ENCODE measurements around the gene ZNF557. TPM values are rescaled to one million over a fixed set of nuclear protein-coding genes. Genes with fewer than 3 reads are reported as not detected.
A peak's percentile ranks its signal among the peaks of the same experiment; 100 is the strongest.
"Not testable (repeated sequence)": the region's sequence is repeated elsewhere in the genome, so short reads cannot be mapped to it uniquely, and the experiment has no call there.

The ZNF557 gene
- total RNA-seq (10 to 100 TPM; 32.3 to 33.2 TPM), polyA plus RNA-seq (1 to 10 TPM in 1 of 2 donors, under 1 TPM in 1; 0.94 to 9.8 TPM)

- peak; percentile 99 to 100 (median 99) for DNase-seq
- Histone ChIP-seq H3K27me3 (ENCODE audit: insufficient read depth, low read length) (no peaks in the 10 kb centered on the region), H3K4me3 (ENCODE audit: low read length in 2 of 2) (peak within 1 kb of the TSS; percentile 92 to 96), H3K27ac (ENCODE audit: low read depth, low read length) (peak within 1 kb of the TSS; percentile 74), H3K4me1 (ENCODE audit: insufficient read depth, low read length) (peaks cover 21% of the 10 kb centered on the region), H3K36me3 (ENCODE audit: insufficient read depth, low read length) (peaks cover 21% of the 10 kb centered on the region), H3K9me3 (ENCODE audit: control insufficient read depth in 1 of 2, low read length in 2 of 2) (no peaks in the 10 kb centered on the region)
- intact Hi-C loops (cut with micrococcal nuclease), result loop anchor here (1.0 kb wide), 1 partner anchor 30 kb away; no protein-coding TSS in a partner anchor
- peaks cover 0 to 3% (median under 1%) of the 10 kb centered on the region in 8 donors for H3K9me3 Mint-ChIP-seq
- peak within 1 kb of the TSS; percentile 92 to 99 (median 96) for H3K4me3 Mint-ChIP-seq
- ChIA-PET POLR2A (ENCODE audit: partially characterized antibody) (interaction anchor here (0.5 to 4.7 kb wide), 28 partner anchors 9 to 851 kb away, joined by 3 to 33 read pairs (median 4); partner anchors contain the start of genes ALKBH7, ARHGEF18, KHSRP and MAP2K7), CTCF (ENCODE audit: partially characterized antibody) (interaction anchor here (0.5 to 3.3 kb wide), 7 partner anchors 30 to 499 kb away, joined by 3 to 12 read pairs (median 4); no protein-coding TSS in a partner anchor)
- H3K36me3 Mint-ChIP-seq, result peaks cover 26 to 27% of the 10 kb centered on the region in 2 donors
- peak within 1 kb of the TSS; percentile 89 to 98 (median 95) for H3K27ac Mint-ChIP-seq
- peaks cover 11 to 36% (median 18%) of the 10 kb centered on the region in 4 donors for H3K4me1 Mint-ChIP-seq
- no peaks in the 10 kb centered on the region for H3K27me3 Mint-ChIP-seq
Observed at GRCh38 chr19:7069042-7069903, at the start of gene ZNF557. Gene ZNF557 (plus strand): TSS chr19:7069703. CDS start chr19:7075075, 5,372 bp downstream.

GRCh38 chr19:7021331-7021730, 48.2 kb upstream of the ZNF557 start, which contains the start of gene MBD3L2B:
Gene MBD3L2B (minus strand): TSS chr19:7021431. CDS start chr19:7021397, 34 bp downstream.
- H3K27me3 Mint-ChIP-seq; H3K9me3 ChIP-seq (ENCODE audit: control insufficient read depth in 1 of 2, low read length in 2 of 2); H3K27ac ChIP-seq (ENCODE audit: low read depth, low read length); H3K36me3 Mint-ChIP-seq; H3K9me3 Mint-ChIP-seq; CTCF ChIA-PET (ENCODE audit: partially characterized antibody); H3K4me3 ChIP-seq (ENCODE audit: low read length in 2 of 2); H3K4me1 ChIP-seq (ENCODE audit: insufficient read depth, low read length); H3K4me3 Mint-ChIP-seq; H3K27ac Mint-ChIP-seq; H3K36me3 ChIP-seq (ENCODE audit: insufficient read depth, low read length); intact Hi-C loops (cut with micrococcal nuclease); H3K4me1 Mint-ChIP-seq; DNase-seq; H3K27me3 ChIP-seq (ENCODE audit: insufficient read depth, low read length); POLR2A ChIA-PET (ENCODE audit: partially characterized antibody): not testable (repeated sequence)

- H3K9me3 Mint-ChIP-seq; DNase-seq; H3K36me3 ChIP-seq (ENCODE audit: insufficient read depth, low read length); H3K4me1 Mint-ChIP-seq; CTCF ChIA-PET (ENCODE audit: partially characterized antibody); H3K27me3 ChIP-seq (ENCODE audit: insufficient read depth, low read length); POLR2A ChIA-PET (ENCODE audit: partially characterized antibody); H3K9me3 ChIP-seq (ENCODE audit: control insufficient read depth in 1 of 2, low read length in 2 of 2); H3K27me3 Mint-ChIP-seq; H3K4me3 ChIP-seq (ENCODE audit: low read length in 2 of 2); intact Hi-C loops (cut with micrococcal nuclease); H3K36me3 Mint-ChIP-seq; H3K4me3 Mint-ChIP-seq; H3K4me1 ChIP-seq (ENCODE audit: insufficient read depth, low read length); H3K27ac Mint-ChIP-seq; H3K27ac ChIP-seq (ENCODE audit: low read depth, low read length): not testable (repeated sequence)
Observed at GRCh38 chr19:7028790-7029189, 40.7 kb upstream of the ZNF557 start.

- H3K9me3 ChIP-seq (ENCODE audit: control insufficient read depth in 1 of 2, low read length in 2 of 2); intact Hi-C loops (cut with micrococcal nuclease); H3K27me3 ChIP-seq (ENCODE audit: insufficient read depth, low read length); H3K27ac Mint-ChIP-seq; H3K36me3 Mint-ChIP-seq; CTCF ChIA-PET (ENCODE audit: partially characterized antibody); H3K4me3 Mint-ChIP-seq; H3K27ac ChIP-seq (ENCODE audit: low read depth, low read length); H3K4me1 Mint-ChIP-seq; H3K9me3 Mint-ChIP-seq; DNase-seq; H3K4me1 ChIP-seq (ENCODE audit: insufficient read depth, low read length); H3K4me3 ChIP-seq (ENCODE audit: low read length in 2 of 2); H3K27me3 Mint-ChIP-seq; H3K36me3 ChIP-seq (ENCODE audit: insufficient read depth, low read length); POLR2A ChIA-PET (ENCODE audit: partially characterized antibody): not testable (repeated sequence)
Observed at GRCh38 chr19:7030278-7030677, 39.2 kb upstream of the ZNF557 start, which contains the start of gene MBD3L5. Gene MBD3L5 (plus strand): TSS chr19:7030578. CDS start chr19:7030612, 34 bp downstream.

GRCh38 chr19:7040079-7040478, 29.4 kb upstream of the ZNF557 start, which contains the start of gene MBD3L4:
Gene MBD3L4 (minus strand): TSS chr19:7040179. CDS start chr19:7040144, 35 bp downstream.
- H3K27ac ChIP-seq (ENCODE audit: low read depth, low read length); DNase-seq; H3K27me3 ChIP-seq (ENCODE audit: insufficient read depth, low read length); H3K9me3 Mint-ChIP-seq; H3K27me3 Mint-ChIP-seq; POLR2A ChIA-PET (ENCODE audit: partially characterized antibody); H3K9me3 ChIP-seq (ENCODE audit: control insufficient read depth in 1 of 2, low read length in 2 of 2); H3K4me3 Mint-ChIP-seq; H3K36me3 Mint-ChIP-seq; H3K4me3 ChIP-seq (ENCODE audit: low read length in 2 of 2); H3K4me1 ChIP-seq (ENCODE audit: insufficient read depth, low read length); CTCF ChIA-PET (ENCODE audit: partially characterized antibody); H3K36me3 ChIP-seq (ENCODE audit: insufficient read depth, low read length); H3K27ac Mint-ChIP-seq; H3K4me1 Mint-ChIP-seq; intact Hi-C loops (cut with micrococcal nuclease): not testable (repeated sequence)

- H3K36me3 ChIP-seq (ENCODE audit: insufficient read depth, low read length); H3K27me3 Mint-ChIP-seq; DNase-seq; H3K27ac Mint-ChIP-seq; H3K27ac ChIP-seq (ENCODE audit: low read depth, low read length); H3K4me3 Mint-ChIP-seq; CTCF ChIA-PET (ENCODE audit: partially characterized antibody); intact Hi-C loops (cut with micrococcal nuclease); POLR2A ChIA-PET (ENCODE audit: partially characterized antibody); H3K36me3 Mint-ChIP-seq; H3K4me1 ChIP-seq (ENCODE audit: insufficient read depth, low read length); H3K27me3 ChIP-seq (ENCODE audit: insufficient read depth, low read length); H3K9me3 ChIP-seq (ENCODE audit: control insufficient read depth in 1 of 2, low read length in 2 of 2); H3K9me3 Mint-ChIP-seq; H3K4me3 ChIP-seq (ENCODE audit: low read length in 2 of 2); H3K4me1 Mint-ChIP-seq: not testable (repeated sequence)
Observed at GRCh38 chr19:7041563-7041962, 27.9 kb upstream of the ZNF557 start.

GRCh38 chr19:7049021-7049420, 20.5 kb upstream of the ZNF557 start, which contains the start of gene MBD3L2:
Gene MBD3L2 (plus strand): TSS chr19:7049321. CDS start chr19:7049374, 53 bp downstream.
- POLR2A ChIA-PET (ENCODE audit: partially characterized antibody); H3K9me3 ChIP-seq (ENCODE audit: control insufficient read depth in 1 of 2, low read length in 2 of 2); CTCF ChIA-PET (ENCODE audit: partially characterized antibody); H3K4me3 ChIP-seq (ENCODE audit: low read length in 2 of 2); H3K9me3 Mint-ChIP-seq; H3K4me3 Mint-ChIP-seq; H3K27ac Mint-ChIP-seq; DNase-seq; H3K4me1 ChIP-seq (ENCODE audit: insufficient read depth, low read length); H3K4me1 Mint-ChIP-seq; H3K27me3 Mint-ChIP-seq; intact Hi-C loops (cut with micrococcal nuclease); H3K27ac ChIP-seq (ENCODE audit: low read depth, low read length); H3K36me3 Mint-ChIP-seq; H3K36me3 ChIP-seq (ENCODE audit: insufficient read depth, low read length); H3K27me3 ChIP-seq (ENCODE audit: insufficient read depth, low read length): not testable (repeated sequence)
